Left forelimb (tissue), 1 donor: ENCODE data around the gene MRPL38.

ENCODE experiments used
- DNase-seq: peaks from one replicate; pipeline ENCODE4 v3.0.0-alpha.2; 2018; ENCODE audit warnings: low spot score

Gene MRPL38

DNA sequence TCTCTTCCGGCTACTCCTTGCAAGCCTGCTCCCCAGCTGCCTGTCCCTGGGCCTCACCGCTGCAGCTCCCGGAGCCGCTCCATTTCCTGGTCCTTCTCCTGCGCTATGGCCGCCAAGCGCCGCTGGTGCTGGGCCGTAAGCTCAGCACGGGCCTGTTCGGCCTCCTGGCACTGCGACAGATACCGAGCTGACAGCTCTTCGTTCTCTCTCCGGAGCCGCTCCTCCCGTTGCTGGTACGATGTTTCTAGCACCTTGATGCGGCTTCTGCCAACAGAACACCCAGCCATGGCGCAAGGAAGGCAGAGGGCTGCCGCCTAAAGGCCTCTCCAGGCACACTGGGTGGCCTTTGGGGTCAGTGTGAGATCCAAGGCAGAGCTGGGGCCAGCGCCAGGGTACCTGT lies 14.9 kb upstream of the MRPL38 start:
- no peak for DNase-seq

DNA sequence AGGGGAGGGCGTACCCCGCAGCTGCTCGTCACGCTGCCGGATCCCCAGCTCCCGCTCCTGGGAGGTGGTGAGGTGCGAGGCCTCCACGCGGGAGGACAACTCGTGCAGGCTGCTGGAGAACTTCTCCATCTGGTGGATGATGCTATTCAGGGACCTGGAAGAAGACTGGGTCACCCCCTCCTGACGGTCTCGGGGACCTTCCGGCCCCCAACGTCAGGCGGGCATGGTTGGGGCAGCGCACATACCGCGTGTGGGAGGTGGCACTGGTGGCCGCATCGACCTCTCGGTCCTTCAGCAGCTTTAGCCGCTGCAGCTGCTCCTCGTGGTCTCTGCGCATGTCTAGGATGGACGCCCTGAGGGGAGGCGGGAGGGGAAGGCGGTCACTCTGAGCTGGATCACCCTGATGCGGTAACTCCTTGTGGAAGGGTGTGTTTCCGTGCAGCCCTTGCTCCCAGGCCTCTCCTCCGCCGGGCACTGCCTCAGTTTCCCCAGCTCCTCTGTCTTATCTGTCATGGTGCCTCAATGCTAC lies 13.3 kb upstream of the MRPL38 start:
- no peak for DNase-seq

DNA sequence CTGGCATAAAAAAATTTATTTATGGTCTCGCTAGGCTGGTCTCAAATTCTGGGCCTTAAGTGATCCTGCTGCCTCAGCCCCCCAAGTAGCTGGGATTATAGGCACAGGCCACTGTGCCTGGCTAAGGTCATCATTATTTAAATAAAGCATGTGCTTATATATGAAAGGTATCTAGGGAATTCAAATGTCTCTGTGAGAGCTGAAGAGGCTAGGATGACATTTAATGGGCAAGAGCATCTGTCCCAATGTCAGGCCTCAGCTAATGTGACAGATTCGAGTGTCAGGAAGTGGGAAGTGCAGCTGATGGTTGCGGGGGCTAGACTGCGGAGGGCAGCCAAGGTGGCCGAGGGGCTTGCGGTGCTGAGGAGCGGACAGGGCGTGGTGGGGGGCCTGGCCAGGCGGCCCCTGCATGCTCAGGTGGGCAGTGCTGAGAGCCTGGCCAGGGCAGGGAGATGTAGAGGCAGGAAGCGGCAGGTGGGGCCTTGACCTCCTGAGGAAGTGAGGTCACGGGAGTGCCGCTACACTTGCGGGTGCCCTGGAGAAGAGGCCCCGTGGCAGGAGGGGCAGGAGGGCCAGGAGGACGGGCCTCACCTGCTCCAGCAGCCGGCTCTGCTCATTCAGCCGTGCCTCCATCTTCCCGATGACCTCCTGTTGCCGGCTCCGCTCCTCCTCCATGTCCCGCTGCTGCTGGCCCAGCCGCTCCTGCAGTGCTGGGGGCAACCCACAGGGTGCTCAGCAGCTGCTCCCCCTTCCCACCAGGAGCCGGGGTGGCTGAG lies 12.6 kb upstream of the MRPL38 start:
- DNase-seq, result no peak

DNA sequence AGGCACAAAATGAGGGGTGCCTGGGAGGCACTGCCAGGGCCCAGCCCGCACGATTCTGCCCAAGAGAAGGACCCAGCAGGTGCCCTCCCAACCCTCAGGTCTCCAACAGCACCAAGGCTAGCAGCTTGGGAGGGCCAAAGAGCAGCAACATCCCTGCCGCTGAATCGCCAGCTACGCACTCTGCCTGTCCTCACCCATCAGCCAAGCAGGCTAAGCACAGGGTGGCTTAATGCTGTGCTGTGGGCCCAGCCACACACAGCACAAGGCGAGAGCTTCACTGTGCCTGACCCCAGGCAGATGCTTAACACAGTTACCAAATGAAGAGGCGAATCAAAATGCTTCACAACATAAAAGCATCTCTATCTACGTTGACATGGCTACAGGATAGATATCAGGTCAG lies 10.6 kb upstream of the MRPL38 start:
- no peak for DNase-seq

DNA sequence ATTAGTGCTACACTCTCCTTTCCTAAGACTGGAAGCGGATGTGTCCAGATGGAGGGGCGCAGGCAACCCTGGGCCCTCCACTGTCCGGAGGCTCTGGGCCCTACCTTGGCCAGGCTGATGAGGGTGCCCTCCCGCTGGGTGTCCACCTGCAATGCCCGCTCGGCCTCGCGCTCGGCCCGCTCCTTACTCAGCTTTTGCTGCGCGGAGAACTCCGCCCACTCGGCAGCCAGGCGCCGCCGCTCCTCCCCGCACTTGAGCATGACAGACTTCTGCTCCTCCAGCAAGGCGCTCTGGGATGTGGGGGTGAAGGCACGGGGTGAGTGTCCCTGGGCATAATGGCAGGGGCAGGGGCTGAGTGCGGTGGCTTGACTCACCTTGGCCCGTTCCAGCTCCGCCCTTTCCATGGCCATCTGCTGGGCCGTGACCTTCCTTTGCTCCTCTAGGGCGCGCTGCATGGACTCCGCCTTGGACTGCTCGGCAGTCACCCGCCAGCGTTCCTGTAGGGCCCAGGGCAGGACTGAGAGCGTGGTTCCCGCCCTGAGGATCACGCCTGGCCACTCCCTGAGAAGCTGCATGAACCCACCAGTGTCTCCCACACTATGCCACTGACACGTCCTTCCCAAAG lies 10.1 kb upstream of the MRPL38 start:
- DNase-seq, result no peak

DNA sequence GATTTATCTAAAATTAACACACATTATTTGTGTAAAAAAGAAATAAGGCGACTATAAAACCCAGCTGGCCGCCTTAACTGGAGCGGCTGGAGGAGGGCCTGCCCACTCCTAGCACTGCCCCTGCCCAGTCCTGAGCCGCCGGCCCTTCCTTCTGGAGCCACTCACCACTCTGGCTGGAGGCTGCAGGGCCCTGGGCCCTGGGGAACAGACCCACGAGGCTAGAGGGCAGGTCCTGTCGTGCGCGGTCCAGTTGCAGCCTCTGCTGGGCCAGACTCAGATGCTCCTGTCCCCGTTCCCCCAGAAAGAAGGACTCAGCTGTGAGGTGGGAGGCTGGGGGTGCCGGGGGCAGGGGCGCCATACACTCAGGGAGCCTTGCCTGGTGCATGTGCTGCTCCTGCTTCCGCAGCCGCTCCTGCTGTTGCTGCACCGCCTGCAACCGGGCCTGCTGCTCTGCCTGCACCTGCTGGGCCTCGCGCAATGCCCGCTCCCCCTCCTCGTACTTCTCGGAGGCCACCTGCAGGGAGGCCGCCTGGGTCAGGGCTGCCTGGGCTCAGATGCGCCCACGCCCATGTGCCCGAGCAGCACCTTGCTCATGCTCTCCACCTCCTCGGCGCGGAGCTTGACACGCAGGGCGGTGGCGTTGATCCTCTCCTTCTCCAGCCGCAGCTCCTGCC lies 9.0 kb upstream of the MRPL38 start:
- DNase-seq, result no peak

DNA sequence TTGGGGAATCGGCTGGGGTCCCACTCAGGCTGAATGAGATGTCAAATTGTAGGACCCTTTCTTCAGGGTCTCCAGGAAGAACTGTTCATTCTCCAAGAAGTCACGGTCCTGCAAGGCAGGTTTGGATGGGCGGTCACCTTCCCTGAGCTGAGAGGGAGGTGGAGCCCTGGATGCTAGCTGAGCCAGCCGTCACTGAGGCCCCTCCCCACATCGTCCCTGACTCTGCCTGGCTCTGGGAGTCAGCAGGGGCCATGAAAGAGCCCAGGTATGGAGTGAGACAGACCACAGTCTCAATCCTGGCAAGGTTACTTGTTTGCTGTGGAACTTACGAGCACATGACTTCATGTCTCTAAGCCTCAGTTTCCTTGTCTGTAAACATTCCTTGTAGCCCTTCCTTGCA lies 6.0 kb upstream of the MRPL38 start:
- DNase-seq, result no peak

DNA sequence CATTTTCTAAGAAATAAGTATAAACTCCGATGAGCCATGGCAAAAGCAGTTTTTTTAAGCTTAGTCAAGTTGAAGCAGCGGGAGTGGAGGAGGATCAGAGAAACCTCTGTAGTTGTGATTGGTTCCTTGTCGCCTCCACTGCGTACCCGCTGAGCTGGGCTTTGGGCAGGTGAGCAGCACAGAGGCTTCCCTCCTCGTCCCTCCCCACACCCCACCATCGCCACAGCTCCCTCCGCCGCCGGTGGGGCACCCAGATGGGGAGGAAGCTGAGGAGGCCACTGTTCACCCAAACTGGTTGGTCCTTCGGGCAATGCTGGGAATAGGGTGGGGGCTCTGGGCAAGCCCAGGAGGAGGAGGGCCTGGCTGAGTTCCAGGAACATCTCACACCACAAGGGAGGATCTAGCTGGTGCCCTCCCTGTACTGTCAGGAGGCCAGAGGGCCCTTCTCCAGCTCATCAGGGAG lies 5.2 kb upstream of the MRPL38 start:
- DNase-seq, result no peak

DNA sequence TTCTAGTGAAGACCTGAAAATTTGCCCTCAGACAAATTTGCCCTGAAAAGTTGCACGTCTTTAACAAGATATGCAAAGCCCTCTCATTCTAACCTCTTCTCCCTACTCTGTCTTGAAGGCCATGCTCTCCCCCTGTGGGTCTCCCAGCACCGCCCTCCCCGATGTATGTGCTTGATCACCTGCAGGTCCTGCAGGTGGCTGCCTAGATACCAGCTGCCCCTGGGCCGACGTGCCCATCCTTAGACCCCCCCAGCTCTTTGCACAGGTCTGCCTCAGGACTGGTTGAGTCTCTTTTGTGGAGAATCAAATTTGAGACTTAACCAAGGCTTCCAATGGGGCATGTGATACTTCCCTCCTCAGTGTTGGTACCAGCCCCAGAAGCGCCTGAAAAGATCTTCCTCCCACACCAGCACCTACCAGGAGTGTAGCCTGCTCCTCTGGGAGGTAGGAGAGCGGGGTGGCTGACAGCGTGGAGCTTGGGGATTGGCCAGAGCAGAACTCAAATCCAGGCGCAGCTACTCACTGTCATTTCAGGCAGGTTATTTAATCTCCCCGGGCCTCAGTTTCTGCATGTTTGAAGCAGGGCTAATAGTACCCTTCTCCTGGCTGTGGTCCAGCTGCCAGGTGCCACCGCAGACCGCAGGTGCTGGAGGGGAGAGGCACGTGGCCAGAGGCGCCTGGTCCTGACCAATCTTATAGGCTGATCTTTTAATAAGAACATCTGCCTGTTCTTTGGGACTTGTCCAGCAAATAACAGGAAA lies 4.5 kb upstream of the MRPL38 start:
- DNase-seq, result no peak

DNA sequence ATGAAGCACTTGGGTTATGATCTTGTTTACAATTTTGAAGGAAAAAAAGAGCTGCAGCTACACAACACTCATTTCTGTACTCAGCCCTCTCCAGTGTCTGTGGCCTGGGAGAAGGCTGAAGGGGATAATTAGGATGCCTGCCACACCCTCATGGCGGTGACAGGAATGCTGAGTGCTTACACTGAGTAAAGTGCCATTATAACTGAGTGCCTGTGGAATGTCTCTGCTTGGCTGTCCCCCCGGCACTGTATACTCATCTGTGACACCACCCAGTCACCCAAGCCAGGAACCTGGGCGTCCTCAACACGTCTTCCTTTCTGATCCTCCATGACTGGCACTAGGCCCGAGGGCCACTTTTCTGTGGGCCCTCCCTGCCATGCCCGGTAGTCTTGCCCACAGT lies 3.5 kb upstream of the MRPL38 start:
- no peak for DNase-seq

DNA sequence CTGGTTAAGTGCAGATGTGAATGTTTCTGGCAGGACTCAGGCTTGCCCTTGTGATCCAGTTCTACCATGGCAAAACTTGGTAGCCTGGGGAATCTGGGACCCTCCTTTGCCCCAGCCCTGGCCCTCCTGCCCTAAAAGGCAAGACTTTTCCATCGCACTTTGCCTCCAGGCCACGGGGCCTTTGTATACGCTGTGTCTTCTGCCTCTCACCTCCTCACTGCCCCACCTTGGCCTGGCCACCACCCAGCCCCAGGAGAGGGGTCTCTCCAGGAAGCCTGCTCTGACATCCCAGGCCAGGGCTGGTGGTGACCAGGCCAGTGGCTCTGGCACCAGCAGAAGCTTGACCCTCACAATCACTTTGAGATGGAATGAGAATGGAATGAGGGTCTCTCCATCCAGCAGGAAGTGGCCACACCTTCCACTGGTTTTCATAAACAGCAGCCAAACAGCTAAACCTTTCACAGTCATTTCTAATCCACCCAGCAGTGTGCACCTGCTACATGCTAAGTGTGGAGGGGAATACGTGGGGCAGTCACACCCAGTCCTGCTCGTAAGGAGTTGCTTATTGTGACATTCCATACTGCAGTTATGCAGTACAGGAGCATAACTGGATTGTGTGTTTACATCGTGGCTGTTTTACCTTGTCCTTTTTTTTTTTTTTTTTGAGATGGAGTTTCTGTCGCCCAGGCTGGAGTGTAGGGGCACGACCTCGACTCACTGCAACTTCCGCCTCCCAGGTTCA lies 1.6 kb upstream of the MRPL38 start:
- DNase-seq, result no peak

DNA sequence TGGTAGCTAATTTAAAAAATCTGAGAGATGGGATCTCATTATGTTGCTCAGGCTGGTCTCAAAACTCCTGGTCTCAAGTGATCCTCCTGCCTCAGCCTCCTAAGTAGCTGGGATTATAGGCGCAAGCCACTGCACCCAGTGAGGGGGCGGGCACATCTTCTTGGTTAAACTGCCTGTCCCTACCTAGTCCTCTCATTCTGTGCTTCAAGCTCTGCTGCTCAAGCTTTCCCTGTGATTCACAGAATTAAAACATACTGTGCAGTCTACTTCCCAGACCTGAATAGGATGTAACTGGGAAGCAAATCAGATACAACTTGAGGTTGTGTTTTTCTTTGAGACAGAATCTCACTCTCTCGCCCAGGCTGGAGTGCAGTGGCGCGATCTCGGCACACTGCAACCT lies 2.3 kb downstream of the MRPL38 start:
- DNase-seq, result no peak

DNA sequence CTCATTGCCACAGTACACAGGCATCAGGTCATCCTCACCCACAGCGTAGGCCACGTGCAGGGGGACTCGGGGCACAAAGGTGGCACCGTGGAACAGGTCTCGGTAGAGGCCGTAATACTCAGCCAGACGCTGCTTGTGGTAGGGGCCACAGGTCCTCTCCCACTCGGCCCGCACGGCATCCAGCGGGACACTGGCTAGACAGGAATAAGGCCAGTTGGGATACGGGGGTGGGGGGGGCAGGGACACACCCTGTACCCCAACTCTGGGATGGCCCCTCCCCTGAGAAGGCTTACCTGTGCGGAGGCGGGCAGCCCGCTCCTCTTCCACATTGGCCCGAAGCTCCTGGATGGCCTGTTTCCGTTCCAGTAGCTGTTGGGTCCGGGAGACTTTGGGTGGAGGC lies 3.0 kb downstream of the MRPL38 start:
- no peak for DNase-seq

DNA sequence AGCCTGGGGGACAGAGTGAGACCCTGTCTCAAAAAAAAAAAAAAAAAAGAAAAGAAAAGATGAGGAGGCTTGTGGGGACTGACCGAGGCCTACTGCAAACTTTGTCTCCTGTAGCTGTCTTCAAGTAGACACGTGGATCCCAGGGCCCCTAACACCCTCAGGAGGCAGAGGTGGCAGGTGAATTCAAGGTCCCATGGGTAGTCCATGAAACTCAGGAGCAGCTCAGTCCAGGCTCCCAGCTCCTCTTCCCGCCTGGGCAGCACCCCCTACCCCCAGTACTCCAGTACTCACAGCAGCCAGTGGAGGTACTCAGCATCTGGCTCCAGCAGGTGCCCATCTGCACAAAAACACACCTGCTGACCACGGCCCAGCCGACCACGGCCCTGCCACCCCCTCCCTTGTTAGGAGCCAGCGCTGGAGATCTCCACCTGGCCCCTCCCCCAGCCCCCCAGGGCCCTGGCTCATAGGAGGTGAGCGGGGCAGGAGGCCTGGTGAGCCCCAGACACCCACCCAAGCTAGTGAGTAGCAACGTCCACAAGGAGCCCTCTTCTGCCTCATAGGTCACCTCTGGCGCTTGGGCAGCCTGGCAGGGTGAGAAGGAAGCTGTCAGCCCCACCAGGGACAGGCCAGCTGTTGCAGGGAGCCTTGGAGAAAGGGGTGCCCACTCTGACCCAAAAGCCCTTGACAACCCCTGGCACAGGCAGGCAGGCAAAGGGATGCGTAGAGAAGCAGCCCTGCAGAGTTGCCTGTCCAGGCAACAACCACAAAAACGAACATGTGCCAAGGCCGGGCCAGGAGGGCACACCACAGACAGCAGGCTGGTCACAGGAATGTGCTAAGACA lies 3.8 kb downstream of the MRPL38 start:
- DNase-seq, result no peak

DNA sequence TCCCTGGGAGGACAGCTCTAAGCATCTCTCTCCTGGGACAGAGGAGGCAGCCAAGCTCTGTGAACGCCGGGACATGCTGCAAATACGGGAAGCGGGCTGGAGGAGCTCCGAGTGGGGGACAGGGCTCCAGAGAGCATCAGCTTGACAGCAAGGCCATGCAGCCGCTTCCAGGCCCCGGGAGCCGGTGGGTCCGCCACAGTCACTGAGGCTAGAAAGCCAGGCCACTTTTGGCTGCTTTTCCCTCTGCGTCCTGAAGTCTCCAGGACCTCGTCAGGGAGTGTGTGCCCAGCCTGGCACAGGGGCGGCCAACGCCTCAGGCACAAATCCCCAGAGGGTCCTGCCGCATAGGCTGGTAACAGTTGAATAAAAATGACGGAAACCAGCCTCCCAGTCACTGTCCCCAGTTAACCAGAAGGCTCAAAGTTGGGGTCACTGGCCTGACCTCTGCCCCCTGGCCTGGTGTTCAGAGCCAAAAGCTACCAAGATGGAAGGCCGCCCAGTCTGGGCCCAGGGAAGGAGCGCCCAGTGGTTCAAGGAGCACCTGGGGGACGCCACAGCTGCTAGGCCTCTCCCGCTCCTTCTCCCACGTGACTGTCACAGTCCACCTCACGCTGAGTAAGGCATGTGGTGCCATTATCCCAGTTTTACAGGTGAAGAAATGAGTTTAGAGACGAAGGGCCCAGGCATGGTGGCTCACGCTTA lies 4.8 kb downstream of the MRPL38 start:
- DNase-seq, result no peak

DNA sequence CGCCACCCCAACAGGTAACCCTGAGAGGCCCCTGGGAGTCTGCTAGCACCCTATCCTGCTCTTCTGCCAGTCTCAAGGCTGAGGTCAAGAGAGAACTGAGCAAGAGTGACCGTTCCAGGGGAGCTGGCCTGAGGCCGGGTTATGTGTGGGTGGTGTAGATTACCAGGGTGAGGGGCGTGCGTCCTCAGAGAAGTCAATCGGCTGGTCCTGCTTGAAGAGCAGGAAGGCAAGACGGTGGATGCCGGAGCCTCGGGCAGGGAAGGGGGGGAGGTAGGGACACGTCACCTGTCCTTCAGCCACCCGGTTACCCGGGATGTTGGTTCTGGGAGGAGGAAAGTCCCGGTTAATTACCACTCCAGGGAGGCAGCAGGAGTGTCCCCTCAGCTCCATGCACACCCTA lies 5.3 kb downstream of the MRPL38 start:
- no peak for DNase-seq

DNA sequence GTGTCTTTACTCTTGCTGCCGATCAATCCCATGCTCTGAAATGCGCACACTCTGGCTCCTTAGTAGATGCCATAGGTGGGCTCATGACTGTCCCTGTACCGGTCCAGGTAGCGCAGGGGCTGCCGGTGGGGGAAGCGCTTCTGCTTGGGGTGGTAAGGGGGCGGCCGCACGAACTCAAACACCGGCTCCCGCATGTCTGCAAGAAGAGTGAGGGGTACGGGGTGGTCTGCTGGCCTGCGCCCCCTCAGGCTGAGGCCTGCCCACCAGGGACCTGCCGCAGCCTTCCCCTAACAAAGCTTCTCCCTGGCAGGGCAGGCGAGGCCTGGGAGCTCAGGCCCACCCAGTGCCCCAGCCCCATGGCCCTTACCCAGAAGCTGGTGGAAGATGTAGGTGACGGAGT lies 5.9 kb downstream of the MRPL38 start:
- DNase-seq, result no peak

DNA sequence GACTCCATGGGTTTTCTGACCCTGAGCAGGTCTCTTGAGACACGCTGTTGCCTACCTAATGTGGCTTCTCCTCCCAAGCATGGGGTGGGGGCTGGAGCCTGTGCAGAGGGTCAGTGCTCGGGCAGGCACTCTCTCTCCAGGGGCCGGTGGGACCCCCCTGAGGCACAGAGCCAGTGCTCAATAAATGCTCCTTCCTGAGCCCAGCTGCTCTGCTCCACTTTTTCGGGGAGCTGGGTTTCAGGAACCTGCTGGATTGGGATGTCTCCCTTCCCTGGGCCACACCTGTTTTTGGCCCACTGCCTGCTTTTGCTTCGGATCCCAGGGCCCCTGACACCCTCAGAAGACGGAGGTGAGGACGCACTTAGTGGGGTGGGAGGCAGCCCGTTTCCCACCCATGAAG lies 6.6 kb downstream of the MRPL38 start:
- DNase-seq, result no peak

DNA sequence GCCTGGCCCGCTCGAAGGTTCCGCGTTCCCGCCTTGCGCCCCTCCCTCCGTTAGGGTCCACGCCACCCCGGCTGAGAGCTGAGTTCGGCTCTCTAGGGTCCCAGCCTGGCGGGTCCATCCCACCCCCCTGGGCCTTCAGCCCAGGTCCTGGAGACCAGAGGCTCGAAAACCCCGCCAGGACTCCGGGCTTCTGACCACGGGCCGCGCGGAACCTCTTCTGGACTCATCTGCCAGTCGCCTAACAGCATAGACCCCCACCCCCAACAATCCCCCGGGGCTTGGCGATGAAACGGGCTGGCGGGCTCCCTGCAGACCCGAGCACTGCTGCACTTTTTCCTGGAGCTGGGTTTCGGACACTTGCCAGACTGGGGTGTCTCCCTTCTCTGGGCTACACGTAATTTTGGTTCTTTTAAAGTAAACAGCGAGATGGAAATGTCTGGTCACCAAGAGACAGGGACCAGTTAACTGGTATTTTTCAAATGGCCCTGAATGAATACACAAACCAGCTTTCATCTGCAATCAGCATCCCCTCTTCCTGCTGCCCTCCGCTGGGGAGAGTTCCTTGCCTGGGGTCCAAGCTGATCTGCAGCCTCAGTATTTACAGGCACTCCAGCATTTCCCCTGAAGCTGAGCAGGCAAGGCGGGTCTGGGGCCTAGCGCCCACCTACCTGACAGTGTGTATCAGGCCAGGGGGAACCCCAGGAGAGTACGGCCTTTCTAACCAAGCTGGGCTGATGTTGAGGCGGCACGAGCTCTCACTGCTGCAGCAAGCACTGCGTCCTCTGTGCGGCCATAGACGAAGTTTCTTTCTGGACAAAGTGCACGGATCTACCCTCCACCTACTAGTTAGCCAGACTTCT lies 7.3 kb downstream of the MRPL38 start:
- no peak for DNase-seq
